Keratinocyte (primary cell): ENCODE data around the gene BBLN. TPM values are rescaled to one million over a fixed set of nuclear protein-coding genes. Genes with fewer than 3 reads are reported as not detected.
A peak's percentile ranks its signal among the peaks of the same experiment; 100 is the strongest.

Experiments used
- DNase-seq: peaks from one replicate; pipeline ENCODE4 v3.0.0-alpha.2; 2011; ENCODE audit warnings: low read depth, missing footprints, low spot score
- FAIRE-seq: peaks from 2 replicates; lab custom pipeline; 2011; peaks lifted over from hg19 to GRCh38; lab: Jason Lieb, UNC
- H2AFZ ChIP-seq: 2 replicates; pipeline ENCODE4 v1.6.0; 2012; ENCODE audit warnings: low read length, control low read depth, inconsistent platforms; ENCODE audit not compliant: control insufficient read depth
- H3K27ac ChIP-seq: 2 replicates; pipeline ENCODE4 v1.5.1; 2011; ENCODE audit warnings: low read length; ENCODE audit not compliant: control insufficient read depth, insufficient read depth
- H3K27me3 ChIP-seq: 3 replicates; pipeline ENCODE4 v1.6.0; 2011; ENCODE audit warnings: low read length; ENCODE audit not compliant: control insufficient read depth, insufficient read depth; ENCODE audit errors: extremely low read depth
- H3K36me3 ChIP-seq, 2 experiments: 2 replicates in 1 of 2; 3 replicates in 1 of 2; pipeline ENCODE4 v1.5.1; 2011; ENCODE audit warnings: low read length in 2 of 2, mild to moderate bottlenecking in 1 of 2; ENCODE audit not compliant: control insufficient read depth in 2 of 2, insufficient read depth in 2 of 2; ENCODE audit errors: extremely low read depth in 1 of 2
- H3K4me1 ChIP-seq: 3 replicates; pipeline ENCODE4 v1.5.1; 2011; ENCODE audit warnings: low read length; ENCODE audit not compliant: control insufficient read depth, insufficient read depth; ENCODE audit errors: extremely low read depth
- H3K4me2 ChIP-seq: 3 replicates; pipeline ENCODE4 v1.6.0; 2011; ENCODE audit warnings: low read depth, low read length; ENCODE audit not compliant: control insufficient read depth, insufficient read depth; ENCODE audit errors: extremely low read depth
- H3K4me3 ChIP-seq, 3 experiments: fragments of 200-600 bp in 1 of 3; sonication (generic) in 1 of 3; 2 replicates in 2 of 3; 3 replicates in 1 of 3; pipeline ENCODE4 v1.5.1; 2011 to 2016; ENCODE audit warnings: low read length in 3 of 3, mild to moderate bottlenecking in 3 of 3, control low read depth in 2 of 3, inconsistent platforms in 1 of 3, low read depth in 1 of 3, mixed read lengths in 1 of 3, mixed run types in 1 of 3, moderate library complexity in 1 of 3; ENCODE audit not compliant: control insufficient read depth in 2 of 3, insufficient read depth in 2 of 3; ENCODE audit errors: extremely low read depth in 1 of 3
- H3K79me2 ChIP-seq: 2 replicates; pipeline ENCODE4 v1.6.0; 2012; ENCODE audit warnings: low read length; ENCODE audit not compliant: control insufficient read depth, insufficient read depth
- H3K9ac ChIP-seq: 3 replicates; pipeline ENCODE4 v1.6.0; 2011; ENCODE audit warnings: low read length; ENCODE audit not compliant: control insufficient read depth, insufficient read depth; ENCODE audit errors: extremely low read depth
- H3K9me1 ChIP-seq: 3 replicates; pipeline ENCODE4 v1.6.0; 2011; ENCODE audit warnings: low read length; ENCODE audit not compliant: control insufficient read depth, insufficient read depth; ENCODE audit errors: extremely low read depth
- H3K9me3 ChIP-seq: 2 replicates; pipeline ENCODE4 v1.5.1; 2012; ENCODE audit warnings: low read depth, low read length; ENCODE audit not compliant: control insufficient read depth
- H4K20me1 ChIP-seq: 3 replicates; pipeline ENCODE4 v1.6.0; 2011; ENCODE audit warnings: low read length; ENCODE audit not compliant: control insufficient read depth, insufficient read depth; ENCODE audit errors: extremely low read depth
- EZH2 ChIP-seq: IDR thresholded peaks from one replicate; pipeline ENCODE4 v1.6.1; 2012; ENCODE audit warnings: inconsistent platforms, mild to moderate bottlenecking, low read length, moderate library complexity
- dilution Hi-C: fragments of 300-500 bp; cut with MboI; formaldehyde crosslinking; loops from one replicate; pipeline ENCODE4 v1.7.0; 2020; ENCODE audit warnings: low sequenced_read_pairs; ENCODE audit not compliant: extremely low pct_ligation_motif_present
- polyA plus RNA-seq, 5 experiments: library from polyadenylated mRNA; depleted of rRNA in 3 of 5; stranded (reverse) in 3 of 5; stranded (forward) in 1 of 5; unstranded in 1 of 5; fragments of >200 nt; gene quantifications; 1 replicate in 1 of 5; 2 replicates in 3 of 5; 3 replicates in 1 of 5; pipeline versions ENCODE4 v1.2.1 to v1.2.3, GENCODE V29; 2011 to 2012; ENCODE audit warnings: missing spikeins in 2 of 5, low read depth in 1 of 5, low replicate concordance in 1 of 5
- TF ChIP-seq, protein P1 (sequence below), 3 experiments: IDR thresholded peaks in 1 of 3; conservative IDR thresholded peaks in 1 of 3; optimal IDR thresholded peaks in 1 of 3; 2 replicates in 2 of 3; 3 replicates in 1 of 3; pipeline versions ENCODE3 to v1.5.1; 2011; ENCODE audit warnings: low read length in 3 of 3, mild to moderate bottlenecking in 3 of 3, moderate library complexity in 2 of 3, control low read depth in 1 of 3, inconsistent platforms in 1 of 3; ENCODE audit not compliant: insufficient read depth in 2 of 3; ENCODE audit errors: extremely low read depth in 1 of 3

Gene BBLN
- polyA plus RNA-seq, 1 donor (not counting 4 experiments of a cell fraction or from before 2014, with no cell fraction given) = 35.9 TPM

GRCh38 chr9:128145951-128146351, 14.1 kb upstream of the BBLN start:
- H3K27me3 ChIP-seq = no peaks in the 10 kb centered on the region
- dilution Hi-C loops = no loop called here
- peak overlapping the region; percentile 62 for H3K4me2 ChIP-seq
- H3K9me1 ChIP-seq = no peaks in the 10 kb centered on the region
- peak overlapping the region; percentile 71 for H3K27ac ChIP-seq
- H3K36me3 ChIP-seq = no peaks in the 10 kb centered on the region
- H3K4me1 ChIP-seq = peaks cover 59% of the 10 kb centered on the region
- no peaks in the 10 kb centered on the region for H3K79me2 ChIP-seq
- no peaks in the 10 kb centered on the region for H3K9me3 ChIP-seq
- no peak for FAIRE-seq
- TF ChIP-seq, protein P1, sequence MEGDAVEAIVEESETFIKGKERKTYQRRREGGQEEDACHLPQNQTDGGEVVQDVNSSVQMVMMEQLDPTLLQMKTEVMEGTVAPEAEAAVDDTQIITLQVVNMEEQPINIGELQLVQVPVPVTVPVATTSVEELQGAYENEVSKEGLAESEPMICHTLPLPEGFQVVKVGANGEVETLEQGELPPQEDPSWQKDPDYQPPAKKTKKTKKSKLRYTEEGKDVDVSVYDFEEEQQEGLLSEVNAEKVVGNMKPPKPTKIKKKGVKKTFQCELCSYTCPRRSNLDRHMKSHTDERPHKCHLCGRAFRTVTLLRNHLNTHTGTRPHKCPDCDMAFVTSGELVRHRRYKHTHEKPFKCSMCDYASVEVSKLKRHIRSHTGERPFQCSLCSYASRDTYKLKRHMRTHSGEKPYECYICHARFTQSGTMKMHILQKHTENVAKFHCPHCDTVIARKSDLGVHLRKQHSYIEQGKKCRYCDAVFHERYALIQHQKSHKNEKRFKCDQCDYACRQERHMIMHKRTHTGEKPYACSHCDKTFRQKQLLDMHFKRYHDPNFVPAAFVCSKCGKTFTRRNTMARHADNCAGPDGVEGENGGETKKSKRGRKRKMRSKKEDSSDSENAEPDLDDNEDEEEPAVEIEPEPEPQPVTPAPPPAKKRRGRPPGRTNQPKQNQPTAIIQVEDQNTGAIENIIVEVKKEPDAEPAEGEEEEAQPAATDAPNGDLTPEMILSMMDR (optimal IDR thresholded peaks at IDR 0.05 in 1 of 3, IDR thresholded peaks at IDR 0.05 in 1 of 3, conservative IDR thresholded peaks at IDR 0.05 in 1 of 3; ENCODE audit: extremely low read depth in 1 of 3, insufficient read depth in 2 of 3, low read length in 3 of 3) = no peak
- peak overlapping the region; percentile 47 for H3K9ac ChIP-seq
- H2AFZ ChIP-seq = peak overlapping the region; percentile 92
- H4K20me1 ChIP-seq = no peaks in the 10 kb centered on the region
- no peak for DNase-seq
- H3K4me3 ChIP-seq = no peak overlapping the region

- Histone ChIP-seq H3K27me3 (no peaks in the 10 kb centered on the region), H3K9me3 (no peaks in the 10 kb centered on the region), H3K27ac (no peak overlapping the region), H3K9me1 (no peaks in the 10 kb centered on the region), H3K36me3 (no peaks in the 10 kb centered on the region), H3K4me2 (no peak overlapping the region), H3K4me3 (no peak overlapping the region), H2AFZ (no peak overlapping the region), H4K20me1 (no peaks in the 10 kb centered on the region), H3K79me2 (no peaks in the 10 kb centered on the region), H3K9ac (no peak overlapping the region), H3K4me1 (peaks cover 59% of the 10 kb centered on the region)
- no peak for DNase-seq
- dilution Hi-C loops = no loop called here
- FAIRE-seq = no peak
- TF ChIP-seq, protein P1 (optimal IDR thresholded peaks at IDR 0.05 in 1 of 3, IDR thresholded peaks at IDR 0.05 in 1 of 3, conservative IDR thresholded peaks at IDR 0.05 in 1 of 3; ENCODE audit: extremely low read depth in 1 of 3, insufficient read depth in 2 of 3, low read length in 3 of 3) = no peak
- TF ChIP-seq EZH2 = no peak
These were observed 13.4 kb upstream of the BBLN start for GRCh38 chr9:128146591-128147120.
